ENCODE results near the gene GALNT13. TPM values are rescaled to one million over a fixed set of nuclear protein-coding genes. Genes with fewer than 3 reads are reported as not detected.

GALNT13 gene
- total RNA-seq, 6 experiments from 2014 or later, result not detected

- Mint-ChIP-seq H3K27ac (no peak overlapping the region), H3K27me3 (ENCODE audit: insufficient read depth) (no peaks in the 10 kb centered on the region), H3K36me3 (ENCODE audit: low read depth) (peaks cover 6% of the 10 kb centered on the region), H3K9me3 (peaks cover 23% of the 10 kb centered on the region), H3K4me3 (no peak overlapping the region), H3K4me1 (ENCODE audit: low read depth) (no peaks in the 10 kb centered on the region)
- TF ChIP-seq CTCF (IDR thresholded peaks at IDR 0.05), result no peak
- no peak for DNase-seq
Measured at GRCh38 chr2:153875801-153876466, 4.2 kb downstream of the GALNT13 start.

GRCh38 chr2:153880926-153881325, 9.2 kb downstream of the GALNT13 start:
- H3K27me3 Mint-ChIP-seq (ENCODE audit: insufficient read depth), result no peaks in the 10 kb centered on the region
- no peak overlapping the region for H3K4me3 Mint-ChIP-seq
- no peaks in the 10 kb centered on the region; the same call in 1 of the 2 replicates for H3K36me3 Mint-ChIP-seq (ENCODE audit: low read depth)
- H3K27ac Mint-ChIP-seq, result no peak overlapping the region
- H3K9me3 Mint-ChIP-seq, result peaks cover 26% of the 10 kb centered on the region
- H3K4me1 Mint-ChIP-seq (ENCODE audit: low read depth), result no peaks in the 10 kb centered on the region
- no peak for TF ChIP-seq CTCF (IDR thresholded peaks at IDR 0.05)
- DNase-seq, result no peak

GRCh38 chr2:153886833-153887232, 15.1 kb downstream of the GALNT13 start:
- Mint-ChIP-seq H3K36me3 (ENCODE audit: low read depth) (no peaks in the 10 kb centered on the region), H3K27me3 (ENCODE audit: insufficient read depth) (no peaks in the 10 kb centered on the region), H3K27ac (no peak overlapping the region), H3K4me1 (ENCODE audit: low read depth) (no peaks in the 10 kb centered on the region), H3K4me3 (no peak overlapping the region), H3K9me3 (peaks cover 52% of the 10 kb centered on the region)
- no peak for DNase-seq
- TF ChIP-seq CTCF (IDR thresholded peaks at IDR 0.05), result no peak

GRCh38 chr2:153890576-153890975, 18.9 kb downstream of the GALNT13 start:
- DNase-seq, result no peak
- Mint-ChIP-seq H3K36me3 (ENCODE audit: low read depth) (no peaks in the 10 kb centered on the region), H3K4me3 (no peak overlapping the region), H3K27ac (no peak overlapping the region), H3K4me1 (ENCODE audit: low read depth) (no peaks in the 10 kb centered on the region), H3K9me3 (peaks cover 53% of the 10 kb centered on the region), H3K27me3 (ENCODE audit: insufficient read depth) (no peaks in the 10 kb centered on the region)
- TF ChIP-seq CTCF (IDR thresholded peaks at IDR 0.05), result no peak

- H3K9me3 Mint-ChIP-seq, result peaks cover 51% of the 10 kb centered on the region
- no peak for DNase-seq
Measured at GRCh38 chr2:153891051-153891450, 19.3 kb downstream of the GALNT13 start.

More at GRCh38 chr2:153891051-153891450, 19.3 kb downstream of the GALNT13 start:
- Mint-ChIP-seq H3K36me3 (ENCODE audit: low read depth) (no peaks in the 10 kb centered on the region), H3K27ac (no peak overlapping the region), H3K4me3 (no peak overlapping the region), H3K4me1 (ENCODE audit: low read depth) (no peaks in the 10 kb centered on the region), H3K27me3 (ENCODE audit: insufficient read depth) (no peaks in the 10 kb centered on the region)
- TF ChIP-seq CTCF (IDR thresholded peaks at IDR 0.05), result no peak
